HG02623 (cell line): ENCODE measurements around the gene PTPN4.
"Not testable (repeated sequence)": the region's sequence is repeated elsewhere in the genome, so short reads cannot be mapped to it uniquely, and the experiment has no call there.

Source experiments
- ATAC-seq: cut with Tn5 transposase; IDR thresholded peaks from one replicate; pipeline ENCODE4 v1.9.1; 2021; ENCODE audit warnings: moderate library complexity; ENCODE audit not compliant: unreplicated experiment

PTPN4 gene

DNA sequence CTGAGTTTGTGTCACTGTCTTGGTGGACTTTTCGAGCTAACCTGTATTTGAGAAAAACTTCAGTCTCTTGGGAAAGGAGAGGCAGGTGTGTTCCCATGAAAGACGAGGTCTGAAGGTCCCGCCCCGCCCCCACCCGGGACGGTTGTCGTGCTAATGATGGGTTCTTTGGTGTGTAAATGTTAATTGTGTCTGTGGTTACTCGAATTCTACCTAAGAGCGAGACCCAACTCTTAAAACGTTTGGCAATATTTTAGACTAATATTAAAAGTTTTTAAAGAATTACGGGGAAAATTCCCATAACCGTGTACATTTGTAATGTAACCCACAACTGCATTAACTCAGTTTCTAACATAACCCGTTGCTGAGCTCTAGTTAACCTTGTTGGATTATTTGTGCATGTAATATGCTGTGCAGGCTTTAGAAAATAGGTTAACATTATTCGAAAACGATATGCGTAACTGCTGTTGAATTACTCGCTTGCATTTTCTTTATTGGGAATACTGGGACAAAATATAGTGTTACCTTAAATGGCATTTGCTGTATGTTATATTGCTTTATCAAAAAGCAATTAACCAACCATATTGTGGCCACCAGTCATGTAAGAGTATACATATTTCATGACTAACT lies 254.0 kb downstream of the PTPN4 start:
- ATAC-seq: no peak

DNA sequence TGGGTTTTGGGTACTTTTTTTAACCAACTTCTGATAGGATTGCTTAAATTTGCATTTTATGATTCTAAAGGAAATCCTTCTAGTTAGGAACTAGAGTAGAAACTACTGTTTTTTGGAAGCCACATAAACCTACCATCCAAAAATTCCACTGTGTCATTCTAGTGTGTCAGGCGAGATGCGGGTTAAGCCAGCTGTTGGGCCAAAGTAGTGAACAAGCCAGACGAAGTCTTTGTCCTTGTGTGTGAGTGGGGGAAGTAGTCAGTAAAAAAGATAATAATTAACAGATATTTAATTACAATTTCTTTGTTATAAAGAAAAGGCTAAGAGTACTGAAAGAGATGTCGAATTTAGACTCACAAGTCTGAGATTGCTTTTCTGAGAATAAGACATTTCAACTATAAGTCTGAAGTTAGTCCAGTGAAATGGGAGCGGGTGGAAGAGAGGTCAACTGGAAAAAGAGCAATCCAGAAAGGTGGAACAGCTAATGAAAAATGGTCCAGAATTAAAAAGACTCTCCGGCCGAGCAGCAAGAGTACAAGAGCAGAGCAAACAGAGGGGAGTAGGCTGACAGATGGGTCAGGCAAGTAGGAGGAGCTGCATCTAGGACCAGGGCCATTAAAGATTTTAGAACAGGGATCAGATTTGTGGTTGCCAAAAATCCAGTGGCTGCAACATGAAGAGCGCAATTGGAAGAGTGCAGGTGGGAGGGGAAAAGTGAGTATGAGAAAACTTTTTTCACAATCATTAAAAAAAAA lies 254.7 kb downstream of the PTPN4 start:
- no peak for ATAC-seq

DNA sequence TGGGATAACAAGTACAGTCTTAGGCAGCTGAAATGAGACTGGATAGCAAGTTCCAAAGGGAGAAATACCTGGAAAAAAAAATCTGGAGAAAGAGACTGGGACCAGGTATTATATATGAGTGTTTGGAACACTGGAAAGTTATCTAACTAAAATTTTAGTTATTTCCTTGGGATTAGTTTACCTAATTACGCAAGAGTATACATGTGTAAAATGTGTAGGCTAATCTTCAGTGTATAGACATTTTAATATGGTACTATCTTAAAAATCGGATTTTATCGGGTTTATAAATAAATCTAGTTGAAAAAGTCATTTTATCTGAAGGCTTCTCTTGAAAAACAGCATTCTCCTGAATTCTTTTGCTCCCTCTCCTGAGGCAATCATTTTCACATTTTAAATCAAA lies 257.1 kb downstream of the PTPN4 start:
- ATAC-seq: no peak

DNA sequence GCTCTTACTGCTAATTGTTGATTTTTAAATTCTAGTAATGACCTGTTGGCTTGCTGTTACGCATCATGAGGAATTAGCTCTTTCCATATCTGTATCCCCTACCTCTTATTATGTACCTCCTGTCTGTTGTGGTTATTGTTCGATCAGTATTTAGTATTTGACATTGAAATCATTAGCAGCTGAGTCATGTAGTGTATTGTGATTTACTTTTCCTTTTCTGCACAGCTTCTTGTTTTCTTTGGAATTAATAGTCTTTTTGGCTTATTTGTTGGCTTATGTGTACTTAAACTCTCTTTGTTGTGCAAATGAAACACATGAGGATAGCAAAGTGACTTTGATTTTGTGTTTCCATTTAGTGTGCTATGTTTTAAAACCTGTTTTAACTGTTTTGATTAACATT lies 257.5 kb downstream of the PTPN4 start:
- no peak for ATAC-seq

DNA sequence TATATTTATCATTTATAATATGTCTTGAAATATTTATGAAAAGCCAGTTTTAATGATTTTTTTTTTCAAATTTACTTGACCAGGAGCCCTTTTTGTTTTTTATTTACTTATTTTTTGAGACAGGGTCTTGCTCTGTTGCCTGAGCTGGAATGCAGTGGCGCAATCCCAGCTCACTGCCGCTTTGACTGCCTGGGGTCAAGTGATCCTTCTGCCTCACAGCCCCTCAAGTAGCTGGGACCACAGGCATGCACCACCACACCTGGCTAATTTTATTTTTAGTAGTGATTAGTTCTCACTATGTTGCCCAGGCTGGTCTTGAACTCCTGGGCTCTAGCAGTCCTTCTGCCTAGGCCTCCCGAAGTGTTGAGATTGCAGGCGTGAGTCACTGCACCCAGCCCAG lies 258.8 kb downstream of the PTPN4 start:
- no peak for ATAC-seq

DNA sequence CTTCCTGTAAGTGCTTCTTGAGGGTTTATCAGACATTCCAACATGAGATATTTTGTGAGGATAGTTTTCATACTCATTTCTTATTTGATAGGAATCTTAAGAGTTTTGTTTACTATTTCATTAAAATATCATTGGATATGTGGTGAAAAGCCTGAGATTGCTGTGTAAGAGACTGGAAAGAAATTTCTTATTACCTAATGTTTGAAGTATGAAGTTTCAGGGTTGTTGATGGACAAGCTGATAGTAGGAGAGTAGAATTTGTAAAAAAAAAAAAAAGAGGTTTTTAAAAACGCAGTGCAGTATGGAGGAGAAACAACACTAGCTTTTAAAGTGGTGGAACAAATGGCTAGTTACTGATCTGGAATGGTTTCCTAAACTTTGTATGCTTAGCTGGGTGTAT lies 260.8 kb downstream of the PTPN4 start:
- ATAC-seq: no peak

DNA sequence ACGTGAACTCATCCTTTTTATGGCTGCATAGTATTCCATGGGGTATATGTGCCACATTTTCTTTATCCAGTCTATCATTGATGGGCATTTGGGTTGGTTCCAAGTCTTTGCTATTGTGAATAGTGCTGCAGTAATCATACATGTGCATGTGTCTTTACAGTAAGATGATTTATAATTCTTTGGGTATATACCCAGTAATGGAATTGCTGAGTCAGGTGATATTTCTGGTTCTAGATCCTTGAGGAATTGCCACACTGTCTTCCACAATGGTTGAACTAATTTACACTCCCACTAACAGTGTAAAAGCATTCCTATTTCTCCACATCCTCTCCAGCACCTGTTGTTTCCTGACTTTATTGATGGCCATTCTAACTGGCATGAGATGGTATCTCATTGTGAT lies 262.8 kb downstream of the PTPN4 start:
- ATAC-seq: not testable (repeated sequence)

DNA sequence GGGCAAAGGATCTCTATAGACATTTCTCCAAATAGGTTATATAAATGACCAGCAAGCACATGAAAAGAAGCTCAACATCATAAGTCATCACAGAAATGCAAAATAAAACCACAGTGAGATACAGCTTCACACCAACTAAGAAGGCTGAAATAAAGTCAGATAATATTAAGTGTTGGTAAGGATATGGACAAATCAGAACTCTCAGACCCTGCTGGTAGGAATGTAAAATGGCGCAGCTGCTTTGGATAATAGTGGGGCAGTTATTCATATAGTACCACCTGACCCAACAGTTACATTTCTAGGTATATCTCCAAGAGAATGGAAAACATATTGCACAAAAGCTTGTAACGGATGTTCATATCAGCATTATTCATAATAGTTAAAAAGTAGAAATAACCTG lies 267.2 kb downstream of the PTPN4 start:
- no peak for ATAC-seq

DNA sequence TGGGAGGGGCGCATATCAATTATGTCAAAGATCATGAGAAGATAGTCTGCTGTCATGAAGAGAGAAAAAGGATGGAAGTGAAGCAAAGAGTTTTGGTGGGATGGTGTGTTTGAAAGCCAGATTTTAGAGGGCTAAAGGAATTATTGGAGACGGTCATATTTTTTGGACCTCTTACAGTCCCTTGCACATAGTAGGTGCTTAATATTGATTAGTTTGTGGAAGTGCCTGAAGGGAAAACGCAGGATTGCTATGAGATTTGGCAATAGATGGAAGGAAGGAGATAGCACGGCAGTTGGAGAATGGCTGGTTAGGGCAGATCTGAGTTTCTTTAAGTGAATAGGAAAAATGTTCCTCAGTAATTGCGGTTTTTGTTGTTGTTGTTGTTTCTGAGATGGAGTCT lies 269.1 kb downstream of the PTPN4 start:
- ATAC-seq: no peak

DNA sequence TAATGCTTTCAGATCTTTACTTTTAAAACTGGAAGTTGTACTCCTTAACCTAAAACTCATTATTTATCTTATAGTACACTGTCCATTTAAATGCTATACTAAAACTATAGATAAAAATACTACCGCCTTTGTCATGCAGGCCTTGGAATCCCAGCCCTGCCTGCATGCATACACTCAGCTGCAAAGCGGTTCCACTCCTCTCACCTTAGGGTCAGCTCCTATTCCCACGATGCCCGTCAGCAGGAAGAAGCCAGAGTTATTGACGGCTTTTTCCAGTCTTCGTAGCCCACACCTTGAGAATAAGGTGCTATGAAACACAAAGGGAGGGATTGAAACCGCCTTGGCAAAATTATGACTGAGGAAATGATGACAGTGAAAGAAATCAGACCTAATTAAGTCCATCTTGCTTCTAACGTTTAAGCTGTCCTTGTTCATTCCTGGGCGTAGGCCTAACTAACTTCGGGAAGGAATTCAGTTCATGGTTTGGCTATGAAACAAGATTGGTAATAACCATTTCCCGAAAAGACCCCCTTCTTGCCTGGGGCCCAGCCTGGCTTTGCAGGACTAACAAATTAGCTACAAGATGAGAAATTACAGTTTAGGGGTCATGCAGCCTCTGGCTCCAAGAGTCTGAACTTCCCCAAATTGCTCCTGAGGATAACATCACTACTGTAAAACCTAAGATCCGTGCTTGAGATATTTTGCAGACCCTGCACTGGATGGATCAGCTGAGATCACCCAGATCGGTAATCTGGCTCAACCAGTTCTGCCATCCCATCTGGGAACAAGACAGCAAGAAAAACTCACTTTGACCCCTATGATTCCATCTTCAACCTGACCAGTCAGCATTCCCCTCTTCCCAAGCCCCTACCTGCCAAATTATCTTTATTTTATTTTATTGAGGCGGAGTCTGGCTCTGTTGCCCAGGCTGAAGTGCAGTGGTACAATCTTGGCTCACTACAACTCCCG lies 270.2 kb downstream of the PTPN4 start:
- no peak for ATAC-seq

DNA sequence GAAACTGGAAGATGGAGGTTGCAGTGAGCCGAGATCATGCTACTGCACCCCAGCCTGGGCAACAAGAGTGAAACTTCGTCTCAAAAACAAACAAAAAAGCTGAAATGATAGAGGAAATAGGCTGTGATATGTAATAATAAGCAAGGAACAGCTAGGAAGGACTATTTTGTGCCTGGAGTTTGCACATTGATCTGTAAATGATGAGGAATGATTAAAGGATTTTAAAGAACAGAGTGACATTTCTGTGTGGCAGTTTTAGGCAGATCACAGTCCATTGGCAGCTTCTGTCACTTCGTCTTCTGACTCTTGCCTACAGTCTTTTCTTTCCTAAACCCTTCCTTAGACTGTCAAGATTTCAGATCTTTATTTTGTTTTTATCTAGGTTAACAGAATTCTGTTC lies 272.6 kb downstream of the PTPN4 start:
- no peak for ATAC-seq
